Skeletal muscle satellite cell (primary cell): ENCODE measurements around the gene GBF1.

Source experiments
- H3K27me3 ChIP-seq: 2 replicates; pipeline ENCODE4 v1.7.0; 2013; ENCODE audit warnings: low read length; ENCODE audit not compliant: control insufficient read depth, insufficient read depth
- H3K36me3 ChIP-seq: 2 replicates; pipeline ENCODE4 v1.7.0; 2013; ENCODE audit warnings: mild to moderate bottlenecking, control low read depth, low read length; ENCODE audit not compliant: insufficient read depth
- H3K4me1 ChIP-seq: 2 replicates; pipeline ENCODE4 v1.7.0; 2013; ENCODE audit warnings: low read length; ENCODE audit not compliant: control insufficient read depth, insufficient read depth
- H3K4me2 ChIP-seq: 2 replicates; pipeline ENCODE4 v1.7.0; 2013; ENCODE audit warnings: mild to moderate bottlenecking, low read length
- H3K4me3 ChIP-seq: 2 replicates; pipeline ENCODE4 v1.7.0; 2013; ENCODE audit warnings: low read length
- H3K9ac ChIP-seq: 2 replicates; pipeline ENCODE4 v1.7.0; 2013; ENCODE audit warnings: mild to moderate bottlenecking, low read depth, low read length, moderate library complexity
- H3K9me3 ChIP-seq: replicated peaks from 2 replicates; pipeline ENCODE4 v1.7.0; 2013; ENCODE audit warnings: mild to moderate bottlenecking, control low read depth, low read length

GBF1 gene

DNA sequence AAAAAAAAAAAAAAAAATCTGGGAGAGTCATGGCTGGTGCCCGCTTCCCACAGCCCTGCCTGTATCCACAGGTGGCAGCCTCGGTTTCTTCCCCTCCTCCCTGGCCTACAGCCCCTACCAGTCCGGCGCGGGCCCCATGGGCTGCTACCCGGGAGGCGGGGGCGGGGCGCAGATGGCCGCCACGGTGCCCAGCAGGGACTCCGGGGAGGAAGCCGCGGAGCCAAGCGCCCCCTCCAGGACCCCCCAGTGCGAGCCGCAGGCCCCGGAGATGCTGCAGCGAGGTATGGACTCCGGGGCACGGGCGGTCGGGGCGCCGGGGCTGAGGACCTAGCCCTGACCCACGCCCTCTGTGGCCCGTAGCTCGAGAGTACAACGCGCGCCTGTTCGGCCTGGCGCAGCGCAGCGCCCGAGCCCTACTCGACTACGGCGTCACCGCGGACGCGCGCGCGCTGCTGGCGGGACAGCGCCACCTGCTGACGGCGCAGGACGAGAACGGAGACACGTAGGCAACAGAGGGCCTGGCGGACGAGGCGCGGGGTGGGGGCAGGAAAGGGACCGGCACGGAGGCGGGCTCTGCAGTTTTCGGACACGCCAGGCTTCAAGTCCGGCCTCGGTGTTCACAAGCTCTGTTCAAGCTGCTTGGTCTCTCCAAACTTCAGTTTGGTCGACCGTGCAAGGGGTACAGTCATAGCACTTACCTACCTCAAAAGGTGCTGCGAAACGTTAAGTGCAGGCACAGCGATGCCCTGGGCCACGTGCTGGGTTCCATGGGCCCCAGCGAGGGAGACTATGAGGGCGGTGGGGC, 154.1 kb downstream of the GBF1 start:
- Histone ChIP-seq H3K27me3 (no peaks in the 10 kb centered on the region), H3K4me3 (peak overlapping the region; percentile 76), H3K4me1 (peaks cover 22% of the 10 kb centered on the region), H3K4me2 (peak overlapping the region; percentile 93), H3K9me3 (no peaks in the 10 kb centered on the region), H3K36me3 (peaks cover 26% of the 10 kb centered on the region), H3K9ac (peak overlapping the region; percentile 76)

DNA sequence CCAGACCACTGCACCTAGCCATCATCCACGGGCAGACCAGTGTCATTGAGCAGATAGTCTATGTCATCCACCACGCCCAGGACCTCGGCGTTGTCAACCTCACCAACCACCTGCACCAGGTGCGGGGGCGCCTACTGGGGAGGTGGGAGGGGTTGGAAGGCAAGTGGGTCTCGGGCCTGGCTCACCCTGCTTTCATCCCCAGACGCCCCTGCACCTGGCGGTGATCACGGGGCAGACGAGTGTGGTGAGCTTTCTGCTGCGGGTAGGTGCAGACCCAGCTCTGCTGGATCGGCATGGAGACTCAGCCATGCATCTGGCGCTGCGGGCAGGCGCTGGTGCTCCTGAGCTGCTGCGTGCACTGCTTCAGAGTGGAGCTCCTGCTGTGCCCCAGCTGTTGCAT, 154.7 kb downstream of the GBF1 start:
- H3K9ac ChIP-seq, result peak overlapping the region; percentile 54
- no peaks in the 10 kb centered on the region for H3K27me3 ChIP-seq
- H3K4me3 ChIP-seq, result no peak overlapping the region
- peaks cover 26% of the 10 kb centered on the region for H3K36me3 ChIP-seq
- H3K9me3 ChIP-seq, result no peaks in the 10 kb centered on the region
- peak overlapping the region; percentile 93 for H3K4me2 ChIP-seq
- peaks cover 22% of the 10 kb centered on the region for H3K4me1 ChIP-seq

DNA sequence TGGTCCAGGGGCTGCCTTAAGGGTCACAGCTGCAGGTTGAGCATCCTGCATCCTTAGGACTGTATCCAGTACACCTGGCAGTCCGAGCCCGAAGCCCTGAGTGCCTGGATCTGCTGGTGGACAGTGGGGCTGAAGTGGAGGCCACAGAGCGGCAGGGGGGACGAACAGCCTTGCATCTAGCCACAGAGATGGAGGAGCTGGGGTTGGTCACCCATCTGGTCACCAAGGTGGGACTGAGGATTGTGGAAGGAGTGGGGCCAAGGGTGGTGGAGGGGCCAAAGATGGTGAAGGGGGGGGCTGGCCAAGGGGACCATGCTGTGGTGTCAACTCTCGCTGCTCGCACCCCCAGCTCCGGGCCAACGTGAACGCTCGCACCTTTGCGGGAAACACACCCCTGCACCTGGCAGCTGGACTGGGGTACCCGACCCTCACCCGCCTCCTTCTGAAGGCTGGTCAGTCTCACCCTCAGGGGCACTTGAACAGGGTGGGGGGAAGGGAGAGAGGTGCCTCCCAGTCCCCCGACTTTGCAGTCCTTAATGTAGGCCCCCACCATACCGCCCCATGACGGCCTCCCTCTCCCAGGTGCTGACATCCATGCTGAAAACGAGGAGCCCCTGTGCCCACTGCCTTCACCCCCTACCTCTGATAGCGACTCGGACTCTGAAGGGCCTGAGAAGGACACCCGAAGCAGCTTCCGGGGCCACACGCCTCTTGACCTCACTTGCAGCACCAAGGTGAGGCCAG, 155.4 kb downstream of the GBF1 start:
- peaks cover 26% of the 10 kb centered on the region for H3K36me3 ChIP-seq
- H3K9me3 ChIP-seq, result no peaks in the 10 kb centered on the region
- H3K9ac ChIP-seq, result no peak overlapping the region
- peaks cover 22% of the 10 kb centered on the region for H3K4me1 ChIP-seq
- no peak overlapping the region for H3K4me2 ChIP-seq
- H3K27me3 ChIP-seq, result no peaks in the 10 kb centered on the region
- H3K4me3 ChIP-seq, result no peak overlapping the region

DNA sequence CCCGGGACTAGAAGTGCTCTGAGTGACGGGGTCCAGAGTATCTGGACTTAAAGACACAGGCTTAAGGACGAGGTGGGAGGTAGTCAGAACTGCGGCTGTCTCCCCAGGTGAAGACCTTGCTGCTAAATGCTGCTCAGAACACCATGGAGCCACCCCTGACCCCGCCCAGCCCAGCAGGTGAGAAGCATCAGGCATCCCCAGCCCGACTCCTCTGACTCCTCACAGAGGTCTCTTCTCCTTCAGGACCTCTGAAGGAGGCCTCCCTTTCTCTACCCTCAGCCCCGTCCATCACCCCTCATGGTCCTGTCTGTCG, 156.0 kb downstream of the GBF1 start:
- H3K4me3 ChIP-seq, result no peak overlapping the region
- peaks cover 26% of the 10 kb centered on the region for H3K36me3 ChIP-seq
- H3K9ac ChIP-seq, result no peak overlapping the region

DNA sequence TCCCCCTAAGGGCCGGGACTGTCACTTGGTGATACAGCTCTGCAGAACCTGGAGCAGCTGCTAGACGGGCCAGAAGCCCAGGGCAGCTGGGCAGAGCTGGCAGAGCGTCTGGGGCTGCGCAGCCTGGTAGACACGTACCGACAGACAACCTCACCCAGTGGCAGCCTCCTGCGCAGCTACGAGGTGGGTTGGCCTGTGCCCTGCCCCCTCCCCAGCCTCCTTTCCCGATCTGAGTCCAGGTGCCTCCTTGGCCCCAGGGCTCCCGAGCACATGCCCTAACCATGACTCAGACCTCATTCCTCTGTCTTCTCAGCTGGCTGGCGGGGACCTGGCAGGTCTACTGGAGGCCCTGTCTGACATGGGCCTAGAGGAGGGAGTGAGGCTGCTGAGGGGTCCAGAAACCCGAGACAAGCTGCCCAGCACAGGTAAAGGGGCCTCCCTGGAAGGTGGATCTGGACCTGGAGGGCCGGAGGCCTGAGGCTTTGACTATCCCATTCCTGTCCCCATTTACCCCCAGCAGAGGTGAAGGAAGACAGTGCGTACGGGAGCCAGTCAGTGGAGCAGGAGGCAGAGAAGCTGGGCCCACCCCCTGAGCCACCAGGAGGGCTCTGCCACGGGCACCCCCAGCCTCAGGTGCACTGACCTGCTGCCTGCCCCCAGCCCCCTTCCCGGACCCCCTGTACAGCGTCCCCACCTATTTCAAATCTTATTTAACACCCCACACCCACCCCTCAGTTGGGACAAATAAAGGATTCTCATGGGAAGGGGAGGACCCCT, 156.6 kb downstream of the GBF1 start:
- H3K4me3 ChIP-seq, result no peak overlapping the region
- no peaks in the 10 kb centered on the region for H3K9me3 ChIP-seq
- no peak overlapping the region for H3K4me2 ChIP-seq
- H3K36me3 ChIP-seq, result peaks cover 26% of the 10 kb centered on the region
- peaks cover 14% of the 10 kb centered on the region for H3K4me1 ChIP-seq
- no peaks in the 10 kb centered on the region for H3K27me3 ChIP-seq
- H3K9ac ChIP-seq, result no peak overlapping the region

More for the DNA sequence above, 156.0 kb downstream of the GBF1 start:
- H3K9me3 ChIP-seq, result no peaks in the 10 kb centered on the region
- no peaks in the 10 kb centered on the region for H3K27me3 ChIP-seq
- H3K4me2 ChIP-seq, result no peak overlapping the region
- H3K4me1 ChIP-seq, result peaks cover 19% of the 10 kb centered on the region

DNA sequence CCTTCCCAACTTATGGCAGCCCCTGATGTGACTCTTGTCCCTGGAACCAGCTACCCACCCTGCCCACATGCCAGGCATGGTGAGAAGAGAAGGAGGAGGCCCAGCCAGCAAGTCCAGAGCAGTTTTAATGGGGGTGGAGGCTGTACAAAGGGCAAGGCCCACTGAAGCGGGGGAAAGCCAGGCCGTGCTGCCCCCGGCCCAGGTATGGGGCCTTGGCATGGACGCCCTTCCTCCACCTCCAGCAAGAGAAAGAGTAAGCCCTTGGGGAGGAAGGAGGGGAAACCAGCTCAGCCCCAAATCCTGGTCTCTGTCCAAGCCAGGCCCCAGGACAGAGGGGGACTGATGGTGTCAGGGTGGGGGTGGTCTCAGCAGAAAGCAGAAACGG, 157.2 kb downstream of the GBF1 start:
- peaks cover 14% of the 10 kb centered on the region for H3K4me1 ChIP-seq
- peaks cover 26% of the 10 kb centered on the region for H3K36me3 ChIP-seq

DNA sequence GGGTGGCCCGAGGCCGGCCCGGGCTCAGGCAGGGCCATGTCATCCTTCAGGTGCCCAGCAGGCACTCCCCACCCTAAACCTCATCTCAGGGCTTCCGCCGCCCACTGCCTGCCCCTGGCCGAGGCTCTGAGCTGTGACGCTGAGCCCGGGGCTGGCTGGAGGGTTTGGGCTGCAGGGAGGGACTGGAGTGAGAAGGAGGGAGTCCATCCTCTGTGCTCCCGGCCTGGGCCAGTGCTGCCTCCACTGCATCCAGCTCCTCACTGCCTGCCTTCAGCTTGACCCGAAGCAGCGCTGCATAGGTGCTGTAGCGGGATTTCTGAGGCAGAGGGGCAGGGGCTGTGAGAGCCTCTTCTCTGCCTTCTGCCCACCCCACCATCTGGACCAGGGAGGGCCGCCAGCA, 157.8 kb downstream of the GBF1 start:
- no peak overlapping the region for H3K4me2 ChIP-seq
- peaks cover 9% of the 10 kb centered on the region for H3K27me3 ChIP-seq
- H3K9me3 ChIP-seq, result no peaks in the 10 kb centered on the region
- H3K4me1 ChIP-seq, result peaks cover 14% of the 10 kb centered on the region
- H3K9ac ChIP-seq, result no peak overlapping the region
- H3K4me3 ChIP-seq, result no peak overlapping the region
- H3K36me3 ChIP-seq, result peaks cover 22% of the 10 kb centered on the region

More for the DNA sequence above, 157.2 kb downstream of the GBF1 start:
- peaks cover 3% of the 10 kb centered on the region for H3K27me3 ChIP-seq
- H3K4me3 ChIP-seq, result no peak overlapping the region
- H3K9ac ChIP-seq, result no peak overlapping the region
- no peaks in the 10 kb centered on the region for H3K9me3 ChIP-seq
- H3K4me2 ChIP-seq, result no peak overlapping the region

DNA sequence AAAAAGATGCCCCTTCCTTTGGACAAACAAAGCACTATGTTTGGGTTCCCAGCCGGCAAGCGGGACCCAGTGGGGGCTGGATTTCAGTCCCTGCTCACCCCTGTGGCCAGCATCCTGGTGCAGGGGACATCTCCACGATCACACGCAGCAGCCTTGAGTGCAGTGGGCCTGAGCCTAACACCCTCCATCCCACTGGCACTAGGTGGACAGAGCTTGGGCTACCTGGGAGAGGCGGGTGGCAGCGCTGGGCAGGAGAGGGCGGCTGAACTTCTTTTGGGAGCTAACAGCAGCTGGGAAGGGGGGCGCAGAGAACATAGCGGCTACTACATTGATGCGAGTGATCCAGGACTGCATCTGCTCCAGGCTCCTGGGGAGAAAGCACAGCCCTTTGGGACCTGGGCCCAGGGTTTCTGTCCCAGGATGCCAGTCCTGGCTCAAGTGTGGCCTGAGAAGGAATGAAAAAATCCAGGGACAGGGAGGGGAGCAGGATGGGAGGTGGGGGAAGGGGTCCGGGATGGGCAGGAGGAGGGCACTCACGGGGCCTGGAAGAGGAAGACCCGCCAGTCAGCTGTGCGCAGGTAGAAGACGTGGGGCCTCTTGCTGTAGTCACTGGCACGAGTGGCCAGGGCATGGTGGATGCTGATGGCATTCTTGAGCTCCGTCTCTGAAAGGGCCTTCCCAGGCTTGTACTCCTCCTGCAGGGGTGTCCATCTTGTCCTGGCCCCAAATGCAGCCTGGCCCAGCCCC, 159.2 kb downstream of the GBF1 start:
- Histone ChIP-seq H3K27me3 (peaks cover 20% of the 10 kb centered on the region), H3K4me3 (no peak overlapping the region), H3K4me1 (peaks cover 18% of the 10 kb centered on the region), H3K36me3 (peaks cover 20% of the 10 kb centered on the region), H3K4me2 (no peak overlapping the region), H3K9me3 (no peaks in the 10 kb centered on the region), H3K9ac (no peak overlapping the region)

DNA sequence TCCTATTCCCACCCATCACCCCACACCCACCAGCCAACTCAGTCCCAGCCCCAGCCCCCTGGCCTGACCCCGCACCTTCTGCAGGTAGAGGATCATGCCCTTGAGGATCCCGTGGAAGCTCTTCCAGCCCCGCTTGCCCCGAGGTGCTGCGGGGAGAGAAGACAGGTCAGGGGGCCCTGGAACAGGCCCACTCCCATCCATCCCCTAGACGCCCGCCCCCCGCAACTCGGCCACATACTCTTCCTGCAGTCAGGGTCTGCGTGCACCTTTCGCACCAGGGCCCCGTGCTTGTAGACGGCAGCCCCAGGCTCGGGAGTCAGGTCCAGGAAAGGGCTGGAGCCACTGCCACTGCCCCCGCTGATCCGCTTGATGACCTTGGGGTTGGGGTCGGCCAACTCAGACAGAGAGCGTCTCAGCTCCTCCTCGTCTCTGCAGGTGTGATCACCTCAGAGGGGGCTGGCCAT, 159.8 kb downstream of the GBF1 start:
- no peak overlapping the region for H3K9ac ChIP-seq

DNA sequence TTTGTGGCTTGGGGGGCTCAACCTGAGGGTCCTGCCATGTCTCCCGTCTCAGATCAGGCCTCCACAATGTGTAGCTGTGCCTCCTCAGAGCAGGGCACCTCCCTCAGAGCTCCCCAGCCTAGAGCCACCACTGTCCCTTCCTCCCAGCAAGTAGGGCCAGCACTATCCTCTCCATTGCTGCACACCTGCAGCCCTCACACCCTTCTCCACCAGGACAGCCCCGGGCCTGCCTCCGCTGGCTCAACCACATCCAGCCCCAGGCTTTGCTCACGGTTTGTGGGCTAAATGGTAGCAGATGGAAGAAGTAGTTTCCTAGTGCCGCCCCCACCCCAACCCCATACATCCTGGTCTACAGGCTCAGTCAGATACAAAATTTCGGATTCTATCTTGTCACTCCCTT, 160.3 kb downstream of the GBF1 start:
- no peak overlapping the region for H3K4me3 ChIP-seq
- no peak overlapping the region for H3K9ac ChIP-seq
- peaks cover 31% of the 10 kb centered on the region for H3K27me3 ChIP-seq
- peaks cover 19% of the 10 kb centered on the region for H3K4me1 ChIP-seq
- peaks cover 13% of the 10 kb centered on the region for H3K36me3 ChIP-seq
- no peaks in the 10 kb centered on the region for H3K9me3 ChIP-seq
- no peak overlapping the region for H3K4me2 ChIP-seq

More for the DNA sequence above, 159.8 kb downstream of the GBF1 start:
- H3K4me1 ChIP-seq, result peaks cover 14% of the 10 kb centered on the region
- H3K4me3 ChIP-seq, result no peak overlapping the region
- no peak overlapping the region for H3K4me2 ChIP-seq
- H3K36me3 ChIP-seq, result peaks cover 18% of the 10 kb centered on the region
- H3K27me3 ChIP-seq, result peaks cover 26% of the 10 kb centered on the region
- no peaks in the 10 kb centered on the region for H3K9me3 ChIP-seq

DNA sequence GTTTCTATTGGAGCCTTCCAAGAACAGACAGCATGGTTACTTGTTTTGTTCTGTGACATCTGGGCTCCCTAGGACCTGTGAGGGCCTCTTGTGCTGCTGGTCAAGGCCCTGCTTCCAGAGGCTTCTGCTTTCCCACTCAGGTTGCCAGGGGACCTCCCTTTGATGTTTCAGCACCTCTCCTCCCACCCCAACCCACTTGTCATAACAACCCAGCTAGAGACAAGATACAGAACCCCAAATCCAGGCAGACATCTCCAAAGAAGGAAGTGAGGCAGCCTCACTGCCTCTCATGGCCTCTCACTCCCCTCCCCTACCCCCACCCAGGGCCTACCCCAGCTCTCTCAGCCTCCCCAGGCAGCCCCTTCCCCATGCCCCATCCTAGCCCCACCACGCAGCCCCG, 161.5 kb downstream of the GBF1 start:
- no peaks in the 10 kb centered on the region for H3K9me3 ChIP-seq
- peaks cover 3% of the 10 kb centered on the region for H3K36me3 ChIP-seq
- H3K4me1 ChIP-seq, result peaks cover 15% of the 10 kb centered on the region
- H3K4me2 ChIP-seq, result no peak overlapping the region
- H3K27me3 ChIP-seq, result peaks cover 43% of the 10 kb centered on the region
- no peak overlapping the region for H3K9ac ChIP-seq
- H3K4me3 ChIP-seq, result no peak overlapping the region
